Raji (cell line): Measurements from ENCODE around the gene CTPS2.

ENCODE experiments used
- POLR2A ChIP-seq: IDR thresholded peaks from 2 replicates; pipeline ENCODE4 v1.6.1; 2011; ENCODE audit warnings: low read depth, low read length, control low read depth; ENCODE audit not compliant: insufficient read depth

Gene CTPS2, protein sequence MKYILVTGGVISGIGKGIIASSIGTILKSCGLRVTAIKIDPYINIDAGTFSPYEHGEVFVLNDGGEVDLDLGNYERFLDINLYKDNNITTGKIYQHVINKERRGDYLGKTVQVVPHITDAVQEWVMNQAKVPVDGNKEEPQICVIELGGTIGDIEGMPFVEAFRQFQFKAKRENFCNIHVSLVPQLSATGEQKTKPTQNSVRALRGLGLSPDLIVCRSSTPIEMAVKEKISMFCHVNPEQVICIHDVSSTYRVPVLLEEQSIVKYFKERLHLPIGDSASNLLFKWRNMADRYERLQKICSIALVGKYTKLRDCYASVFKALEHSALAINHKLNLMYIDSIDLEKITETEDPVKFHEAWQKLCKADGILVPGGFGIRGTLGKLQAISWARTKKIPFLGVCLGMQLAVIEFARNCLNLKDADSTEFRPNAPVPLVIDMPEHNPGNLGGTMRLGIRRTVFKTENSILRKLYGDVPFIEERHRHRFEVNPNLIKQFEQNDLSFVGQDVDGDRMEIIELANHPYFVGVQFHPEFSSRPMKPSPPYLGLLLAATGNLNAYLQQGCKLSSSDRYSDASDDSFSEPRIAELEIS

DNA sequence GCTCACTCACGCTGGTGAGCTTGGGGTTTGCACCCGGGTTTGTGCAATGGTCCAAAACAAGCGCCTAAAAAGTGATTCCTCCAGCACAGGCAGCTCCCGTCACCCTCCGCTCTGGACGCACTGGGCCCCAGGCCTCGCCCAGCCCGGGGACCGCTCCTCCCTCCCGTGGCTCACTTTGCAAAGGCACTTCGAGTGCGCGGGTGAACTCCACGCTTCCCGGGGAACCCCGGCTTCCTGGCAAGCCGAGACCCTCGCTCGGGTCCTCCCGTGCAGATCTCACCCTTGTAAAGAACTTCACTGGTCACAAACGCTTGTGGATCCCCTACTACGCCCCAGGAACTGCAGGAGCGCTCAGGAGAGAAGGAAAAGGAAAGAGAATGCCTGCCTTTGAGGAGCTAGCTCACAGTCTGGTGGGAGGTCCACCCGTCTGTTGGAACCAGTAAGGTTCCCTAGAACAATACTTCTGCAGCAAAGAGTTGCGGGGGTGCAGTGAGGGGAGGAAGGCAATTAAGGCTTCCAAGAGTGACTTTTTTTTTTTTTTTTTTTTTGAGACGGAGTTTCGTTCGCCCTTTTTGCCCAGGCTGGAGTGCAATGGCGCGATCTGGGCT is at the start of gene CTPS2:
Gene CTPS2, minus strand, starts transcription at position 122 of the 608 bp plus-strand sequence. CDS start 9,767 bp downstream, outside the sequence.
- TF ChIP-seq POLR2A: peak; percentile 70

DNA sequence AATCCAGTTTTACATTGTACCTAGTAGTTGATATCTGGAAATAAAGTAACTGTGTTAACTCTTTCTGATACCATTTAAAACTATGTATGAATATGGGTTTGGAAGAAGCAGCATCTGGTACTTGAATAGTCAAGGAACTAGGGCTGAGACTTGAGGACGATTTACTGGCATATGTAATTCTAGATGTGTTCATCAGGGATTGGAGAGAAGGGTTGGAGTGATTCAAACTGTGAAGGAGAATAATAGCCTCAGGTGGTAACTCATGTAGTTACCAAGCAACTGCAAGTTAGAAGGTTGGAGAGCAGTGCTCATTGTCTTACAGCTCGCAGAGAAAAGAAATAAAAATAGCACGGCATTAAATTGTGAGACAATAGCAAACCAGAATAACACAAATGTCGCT is 44.3 kb upstream of the CTPS2 start:
- TF ChIP-seq POLR2A: no peak

DNA sequence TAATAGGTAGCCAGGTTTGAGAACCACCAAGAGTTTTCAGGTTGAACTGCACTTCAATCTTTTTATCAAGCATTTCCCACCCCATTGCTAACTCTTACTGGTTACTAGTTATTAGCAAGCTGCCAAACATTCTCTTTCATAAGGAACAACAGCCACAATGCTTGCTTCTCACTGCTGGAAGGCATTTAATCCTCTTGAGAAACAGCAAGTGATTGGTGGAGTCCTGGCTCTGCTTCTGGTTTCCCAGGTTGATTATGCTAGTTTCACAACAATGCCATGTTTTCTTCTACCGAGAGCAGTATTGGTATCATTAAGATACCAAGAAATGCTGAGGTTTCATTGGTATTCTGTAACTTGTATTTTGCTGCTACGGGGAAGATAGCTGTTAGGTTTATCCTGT is 41.5 kb upstream of the CTPS2 start:
- no peak for TF ChIP-seq POLR2A

DNA sequence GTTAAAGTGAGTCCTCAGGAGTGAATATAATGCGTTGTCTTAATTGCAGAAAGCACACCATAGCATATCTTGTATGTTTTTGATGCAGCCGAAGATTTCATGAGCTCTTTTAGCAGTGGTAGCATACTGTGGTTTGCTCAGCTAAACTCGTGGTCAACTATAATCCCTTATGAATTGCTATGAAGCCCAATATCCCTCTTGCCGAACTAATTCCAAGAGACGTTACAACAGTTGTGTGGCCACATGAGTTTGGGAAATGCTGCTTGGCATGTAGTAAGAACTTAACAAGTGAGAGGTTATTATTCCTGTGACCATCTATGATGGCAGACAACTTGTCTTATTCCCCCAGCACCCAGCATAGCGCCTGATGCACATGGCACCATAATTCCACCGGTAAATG is 37.7 kb upstream of the CTPS2 start:
- TF ChIP-seq POLR2A: no peak

DNA sequence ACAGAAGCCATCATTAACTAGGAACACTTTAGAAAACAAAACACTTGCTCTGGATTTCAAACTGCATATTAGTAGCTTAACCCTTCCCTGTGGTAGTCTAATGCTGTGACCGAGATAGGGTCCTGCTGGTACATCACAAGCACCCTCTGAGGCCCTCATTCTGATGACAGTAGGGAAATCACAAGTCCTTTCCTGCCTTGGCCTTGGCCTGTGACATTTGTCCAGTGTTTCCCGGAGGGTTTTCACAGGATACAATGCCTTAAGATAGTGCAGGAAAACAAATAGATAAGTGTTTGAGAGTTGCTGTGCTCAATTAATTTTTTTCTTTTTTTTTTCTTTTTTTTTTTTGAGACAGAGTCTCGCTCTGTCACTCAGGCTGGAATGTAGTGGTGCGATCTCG is 36.0 kb upstream of the CTPS2 start:
- no peak for TF ChIP-seq POLR2A

DNA sequence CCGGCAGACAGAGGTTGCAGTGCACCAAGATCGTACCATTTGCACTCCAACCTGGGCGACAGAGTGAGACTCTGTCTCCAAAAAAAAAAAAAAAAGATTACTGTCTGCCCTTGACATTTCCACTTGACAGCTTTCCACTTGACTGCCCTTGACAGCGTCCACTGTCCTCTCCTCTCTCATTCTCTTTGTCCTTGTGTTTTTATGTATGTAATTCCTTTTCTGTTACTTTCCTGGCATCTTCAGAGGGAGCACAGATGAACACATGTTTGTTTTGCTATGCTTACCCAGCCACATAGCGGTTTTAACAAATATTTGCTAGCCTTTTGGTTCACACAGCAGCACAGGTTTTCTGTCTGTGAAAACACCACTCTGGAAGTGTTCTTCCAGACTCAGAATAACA is 33.2 kb upstream of the CTPS2 start:
- TF ChIP-seq POLR2A: no peak

DNA sequence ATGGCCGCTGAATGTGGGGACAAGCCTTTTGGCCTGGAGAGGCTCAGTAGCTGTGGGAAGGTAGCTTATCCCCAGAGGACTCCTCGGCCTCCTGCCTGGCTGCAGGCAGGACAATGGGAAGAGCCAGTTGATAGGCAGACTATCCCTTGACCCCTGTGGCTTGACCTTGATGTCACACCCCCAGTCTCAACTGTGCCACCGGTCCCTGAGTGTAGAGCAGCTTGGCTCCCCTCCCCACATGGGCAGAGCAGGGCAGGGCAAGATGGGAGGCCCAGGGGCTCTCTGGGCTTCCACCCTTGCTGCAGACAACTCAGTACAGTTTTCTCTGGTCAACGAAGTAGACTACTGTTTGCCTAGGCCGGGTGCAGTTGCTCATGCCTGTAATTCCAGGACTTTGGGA is 32.6 kb upstream of the CTPS2 start:
- no peak for TF ChIP-seq POLR2A

DNA sequence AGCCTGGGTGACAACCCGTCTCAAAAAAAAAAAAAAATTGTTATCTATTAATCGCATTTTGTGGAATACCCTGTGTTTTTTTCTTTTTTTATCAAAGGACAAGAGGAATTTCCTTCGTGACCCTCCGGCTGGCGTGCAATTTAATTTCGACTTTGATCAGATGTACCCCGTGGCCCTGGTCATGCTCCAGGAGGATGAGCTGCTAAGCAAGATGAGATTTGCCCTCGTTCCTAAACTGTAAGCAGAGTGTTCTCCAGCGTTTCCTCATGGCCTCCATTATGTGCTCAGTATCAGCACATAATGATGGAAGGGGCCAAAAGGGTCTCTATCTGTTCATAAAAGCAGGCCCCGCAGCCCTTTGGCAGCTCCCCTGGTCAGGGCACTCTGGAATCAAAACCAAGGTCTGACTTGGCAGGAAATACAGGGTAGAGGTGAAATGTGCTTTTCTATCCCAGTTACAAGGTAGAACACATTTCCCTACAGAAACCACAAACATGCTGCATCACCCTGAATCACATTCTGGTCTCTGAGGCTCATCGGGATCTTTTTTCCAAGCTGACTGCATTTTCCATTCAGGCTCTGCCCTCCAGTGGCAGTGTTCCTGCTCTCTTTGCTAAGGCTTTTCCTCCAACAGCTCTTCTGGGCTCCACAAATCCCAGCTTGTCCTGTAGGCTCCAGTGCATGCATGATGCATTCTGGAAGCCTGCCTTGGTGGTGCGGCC is 31.3 kb upstream of the CTPS2 start:
- TF ChIP-seq POLR2A: no peak

DNA sequence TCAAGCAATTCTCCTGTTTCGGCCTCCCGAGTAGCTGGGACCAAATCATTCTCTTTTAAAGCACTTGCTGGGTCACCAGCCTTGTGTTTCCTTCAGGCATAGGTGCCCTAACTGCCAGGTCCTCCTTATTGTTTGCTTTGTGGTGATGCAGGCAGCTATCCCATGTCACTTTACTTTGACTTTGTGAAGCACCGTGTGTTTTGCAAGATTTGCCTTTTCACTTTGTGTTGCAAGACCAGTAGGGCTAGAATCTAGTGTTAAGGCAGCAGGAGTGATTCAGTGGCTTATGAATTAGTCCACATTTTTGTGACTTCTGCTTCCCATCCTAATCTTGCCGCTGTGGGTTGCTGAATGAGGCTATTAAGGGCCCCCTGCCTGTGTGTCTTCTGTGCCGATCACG is 27.1 kb upstream of the CTPS2 start:
- no peak for TF ChIP-seq POLR2A

DNA sequence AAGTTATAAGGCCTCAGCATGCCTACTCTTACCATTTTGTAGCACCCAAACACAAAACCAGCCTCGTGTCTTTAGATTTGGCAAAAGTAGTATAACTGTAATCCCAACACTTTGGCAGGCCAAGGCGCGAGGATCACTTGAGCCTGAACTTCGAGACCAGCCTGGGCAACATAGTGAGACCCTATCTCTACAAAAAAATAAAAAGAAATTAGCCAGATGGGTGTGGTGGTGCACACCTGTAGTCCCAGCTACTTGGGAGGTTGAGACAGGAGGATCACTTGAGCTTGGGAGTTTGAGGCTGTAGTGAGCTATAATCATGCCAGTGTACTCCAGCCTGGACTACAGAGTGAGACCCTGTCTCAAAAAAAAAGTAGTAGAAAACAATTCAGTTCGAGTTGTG is 24.6 kb upstream of the CTPS2 start:
- TF ChIP-seq POLR2A: no peak

DNA sequence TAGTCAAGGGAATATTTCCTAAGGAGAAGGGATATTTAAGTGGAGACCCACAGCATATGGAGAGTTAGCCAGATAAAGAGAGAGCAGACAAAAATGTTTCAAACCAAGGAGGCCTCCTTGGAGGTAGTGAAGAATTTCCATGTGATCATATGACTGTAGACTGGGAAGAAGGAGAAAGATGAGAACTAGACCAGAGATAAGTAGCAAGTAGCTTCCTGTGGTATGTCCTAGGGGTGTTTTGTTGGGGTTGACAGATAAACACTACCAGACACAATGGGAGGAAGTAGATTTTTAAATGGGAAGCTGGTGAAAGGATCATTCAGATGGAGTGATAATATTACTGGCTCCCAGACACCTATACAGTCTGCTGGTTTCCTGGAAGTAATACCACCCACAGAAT is 20.5 kb upstream of the CTPS2 start:
- TF ChIP-seq POLR2A: no peak

DNA sequence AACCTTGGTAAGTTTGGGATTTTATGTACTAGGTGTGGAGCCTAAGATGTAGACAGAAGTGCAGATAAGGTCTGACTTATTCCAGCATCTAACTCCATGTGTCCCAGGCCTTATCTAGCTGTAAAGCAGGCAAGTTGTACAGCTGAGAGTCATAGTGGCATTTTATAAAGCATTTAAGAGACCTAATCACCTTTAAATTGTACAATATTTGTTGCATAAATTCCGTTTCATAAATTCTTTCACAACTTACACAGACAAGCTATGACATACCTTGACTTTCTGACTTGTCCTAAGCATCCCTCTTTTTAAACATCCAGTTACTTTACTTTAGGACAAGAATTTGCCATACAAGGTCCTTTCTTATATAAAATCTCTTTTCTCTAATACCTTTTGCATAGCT is 18.0 kb upstream of the CTPS2 start:
- TF ChIP-seq POLR2A: no peak

DNA sequence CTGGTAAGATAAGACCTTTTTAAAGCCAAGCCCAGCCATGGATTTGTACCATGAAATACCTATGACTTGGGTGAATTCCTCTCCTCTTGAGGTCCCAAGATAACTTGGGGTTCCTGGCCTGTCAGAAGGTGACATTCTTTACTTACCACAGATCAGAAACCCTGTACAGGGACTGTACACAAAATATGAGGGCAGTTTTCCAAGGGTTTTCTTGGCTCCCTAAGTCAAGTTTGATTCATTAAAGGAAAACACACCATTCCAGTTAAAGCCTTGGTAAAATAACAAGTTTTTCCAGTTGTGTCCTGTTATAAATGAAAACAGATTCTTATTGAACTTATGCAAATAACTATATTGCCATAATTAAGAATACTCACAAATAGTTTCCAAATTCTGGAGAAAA is 15.2 kb upstream of the CTPS2 start:
- no peak for TF ChIP-seq POLR2A

DNA sequence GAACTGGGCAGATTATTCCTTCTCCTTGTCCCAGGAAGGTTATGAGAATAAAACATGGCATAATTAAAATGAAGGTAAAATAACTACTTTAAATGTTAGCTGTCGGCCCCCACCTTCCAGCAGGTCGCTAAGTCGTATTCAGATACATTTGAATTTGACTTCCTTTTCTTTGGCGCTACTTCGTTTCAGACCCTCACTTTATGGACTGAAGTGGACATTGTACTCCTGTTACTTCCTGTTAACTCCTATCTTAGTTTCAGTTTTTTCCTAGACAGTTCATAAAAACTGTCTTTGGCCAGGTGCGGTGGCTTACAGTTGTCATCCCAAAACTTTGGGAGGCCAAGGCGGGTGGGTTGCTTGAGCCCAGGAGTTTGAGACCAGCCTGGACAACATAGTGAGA is 12.6 kb upstream of the CTPS2 start:
- TF ChIP-seq POLR2A: no peak

DNA sequence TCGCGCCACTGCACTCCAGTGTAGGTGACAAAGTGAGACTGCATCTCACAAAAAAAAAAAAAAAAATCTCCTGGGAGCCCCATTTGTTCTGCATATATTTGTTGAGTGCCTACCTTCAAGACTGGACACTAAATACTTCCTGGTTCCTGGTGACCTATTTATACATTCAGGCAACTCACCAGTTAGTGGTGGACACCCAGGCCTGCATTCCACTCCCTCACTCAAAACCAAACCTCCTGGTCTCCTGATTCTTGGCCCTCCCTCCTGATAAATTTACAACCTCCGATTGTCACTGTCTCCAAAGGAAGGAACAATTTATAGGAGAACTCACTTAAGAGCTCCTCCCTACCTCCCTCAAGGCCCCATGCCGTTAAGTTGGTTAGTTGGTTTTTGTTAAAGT is 10.0 kb upstream of the CTPS2 start:
- TF ChIP-seq POLR2A: no peak
